PC-3 (cell line): Measurements from ENCODE around the gene POLRMT. TPM values are rescaled to one million over a fixed set of nuclear protein-coding genes. Genes with fewer than 3 reads are reported as not detected.
"Not testable (repeated sequence)": the region's sequence is repeated elsewhere in the genome, so short reads cannot be mapped to it uniquely, and the experiment has no call there.

Experiments used
- ATAC-seq: fragments of 200-7000 bp; cut with Tn5 transposase; 2 replicates; pipeline ENCODE4 v1.9.1; 2020; ENCODE audit warnings: mild to moderate bottlenecking, moderate library complexity
- BruUV-seq: library from RNA; stranded (reverse); fragments of 400-500 nt; replicated peaks from 2 replicates; lab custom pipeline; 2021; lab: Mats Ljungman, UMichigan
- CTCF ChIA-PET: fragments of 300-600 bp; sonication (Branson Sonifier 250); formaldehyde crosslinking; loops from one replicate; lab custom pipeline; 2022; ENCODE audit warnings: antibody characterized with exemption; lab: Charles Lee
- POLR2A ChIA-PET: fragments of 300-600 bp; sonication (Branson Sonifier 250); formaldehyde crosslinking; loops from one replicate; lab custom pipeline; 2022; ENCODE audit warnings: antibody characterized with exemption; ENCODE audit not compliant: unreplicated experiment; lab: Charles Lee
- DNase-seq: peaks from one replicate; pipeline ENCODE4 v3.0.0-alpha.2; 2015
- H2AFZ ChIP-seq: fragments of 300-600 bp; sonication (generic); 2 replicates; pipeline ENCODE4 v1.6.0; 2016; ENCODE audit warnings: antibody characterized with exemption, low read length
- H3F3A ChIP-seq: fragments of 300-600 bp; sonication (generic); one replicate; pipeline ENCODE4 v1.6.0; 2017; ENCODE audit warnings: antibody characterized with exemption, low read length, control low read depth, mild to moderate bottlenecking; ENCODE audit not compliant: unreplicated experiment
- H3K27ac ChIP-seq: fragments of 300-600 bp; sonication (generic); 2 replicates; pipeline ENCODE4 v1.5.1; 2016; ENCODE audit warnings: mild to moderate bottlenecking, low read length
- H3K27me3 ChIP-seq: fragments of 300-600 bp; sonication (generic); 2 replicates; pipeline ENCODE4 v1.6.1; 2016; ENCODE audit warnings: low read length, mixed read lengths
- H3K36me3 ChIP-seq: fragments of 300-600 bp; sonication (generic); 2 replicates; pipeline ENCODE4 v1.6.1; 2016; ENCODE audit warnings: low read depth, mixed run types, low read length, mixed read lengths
- H3K4me1 ChIP-seq: fragments of 300-600 bp; sonication (generic); 2 replicates; pipeline ENCODE4 v1.5.1; 2016; ENCODE audit warnings: low read length; ENCODE audit not compliant: insufficient read depth
- H3K4me2 ChIP-seq: fragments of 300-600 bp; sonication (generic); 2 replicates; pipeline ENCODE4 v1.6.0; 2016; ENCODE audit warnings: low read length
- H3K4me3 ChIP-seq: fragments of 300-600 bp; sonication (generic); 2 replicates; pipeline ENCODE4 v1.5.1; 2016; ENCODE audit warnings: mild to moderate bottlenecking, low read length, mixed read lengths
- H3K79me2 ChIP-seq: fragments of 300-600 bp; sonication (generic); 2 replicates; pipeline ENCODE4 v1.6.1; 2017; ENCODE audit warnings: low read length, mixed read lengths
- H3K9ac ChIP-seq: fragments of 300-600 bp; sonication (generic); 2 replicates; pipeline ENCODE4 v1.6.0; 2016; ENCODE audit warnings: mild to moderate bottlenecking, low read length
- H3K9me2 ChIP-seq: fragments of 300-600 bp; sonication (generic); replicated peaks from 2 replicates; pipeline ENCODE4 v1.6.1; 2016; ENCODE audit warnings: mixed run types, low read length, mixed read lengths
- H3K9me3 ChIP-seq: fragments of 300-600 bp; sonication (generic); 2 replicates; pipeline ENCODE4 v1.6.1; 2016; ENCODE audit warnings: low read length, mixed read lengths
- H4K20me1 ChIP-seq: fragments of 300-600 bp; sonication (generic); 2 replicates; pipeline ENCODE4 v1.6.1; 2016; ENCODE audit warnings: low read length, mixed read lengths
- CTCF ChIP-seq: fragments of 300-600 bp; sonication (generic); conservative IDR thresholded peaks from 2 replicates; pipeline ENCODE4 v1.5.1; 2017; ENCODE audit warnings: antibody characterized with exemption, low read depth, mild to moderate bottlenecking, low read length
- EZH2 ChIP-seq: fragments of 300-600 bp; sonication (generic); IDR thresholded peaks from one replicate; pipeline ENCODE4 v1.6.1; 2017; ENCODE audit warnings: antibody characterized with exemption, mild to moderate bottlenecking, low read length; ENCODE audit not compliant: unreplicated experiment
- EZH2phosphoT487 ChIP-seq: fragments of 300-600 bp; sonication (generic); IDR thresholded peaks from 2 replicates; pipeline ENCODE4 v1.6.1; 2018; ENCODE audit warnings: mild to moderate bottlenecking, antibody characterized with exemption, low read length, borderline replicate concordance
- intact Hi-C: fragments of 100-400 bp; cut with micrococcal nuclease; formaldehyde crosslinking; loops from 2 replicates; pipeline ENCODE4 v1.9.0; 2023
- total RNA-seq: library from RNA; depleted of rRNA; stranded (reverse); fragments of >200 nt; gene quantifications from 2 replicates; pipeline ENCODE4 v1.2.3, GENCODE V29; 2014

Gene POLRMT
- total RNA-seq, 1 experiment from 2014 or later, result 60.5 TPM

- Histone ChIP-seq H3K27me3 (peaks cover 7% of the 10 kb centered on the region; the same call in 1 of the 2 replicates), H3K79me2 (no peaks in the 10 kb centered on the region), H4K20me1 (no peaks in the 10 kb centered on the region), H3K9me2 (no peaks in the 10 kb centered on the region), H3K4me3 (no peak overlapping the region), H3K9me3 (no peaks in the 10 kb centered on the region), H3K36me3 (no peaks in the 10 kb centered on the region; the same call in 1 of the 2 replicates), H3K9ac (no peak overlapping the region), H3K4me2 (no peak overlapping the region), H3F3A (no peaks in the 10 kb centered on the region), H3K4me1 (peaks cover 10% of the 10 kb centered on the region), H2AFZ (no peak overlapping the region), H3K27ac (no peak overlapping the region)
- intact Hi-C loops, result loop anchor here (5.0 kb wide), 1 partner anchor 147 kb away; no protein-coding TSS in a partner anchor
- CTCF ChIA-PET, result no interaction called here
- POLR2A ChIA-PET, result no interaction called here
- BruUV-seq, result no TSS peak
- ATAC-seq (no peak), DNase-seq (no peak)
- no peak for TF ChIP-seq CTCF
- no peak for TF ChIP-seq EZH2
- TF ChIP-seq EZH2phosphoT487, result no peak
Measured at GRCh38 chr19:585551-586110, 47.7 kb downstream of the POLRMT start.

- H3K27me3 ChIP-seq, H3K4me2 ChIP-seq, DNase-seq, H3K79me2 ChIP-seq, POLR2A ChIA-PET, H4K20me1 ChIP-seq, H3K9ac ChIP-seq, H2AFZ ChIP-seq, H3K9me3 ChIP-seq, ATAC-seq, H3K4me3 ChIP-seq, CTCF ChIA-PET, H3K9me2 ChIP-seq, BruUV-seq, H3K27ac ChIP-seq, H3K36me3 ChIP-seq, H3F3A ChIP-seq: not testable (repeated sequence)
- peaks cover 10% of the 10 kb centered on the region for H3K4me1 ChIP-seq
- intact Hi-C loops, result loop anchor here (5.0 kb wide), 1 partner anchor 147 kb away; no protein-coding TSS in a partner anchor
Measured at GRCh38 chr19:585146-585545, 48.2 kb downstream of the POLRMT start.

- no peak overlapping the region for H3K9ac ChIP-seq
- H3K9me3 ChIP-seq, result no peaks in the 10 kb centered on the region
- no peak overlapping the region for H2AFZ ChIP-seq
- H3K27ac ChIP-seq, result no peak overlapping the region
- TF ChIP-seq CTCF (peak; percentile 80), EZH2 (no peak), EZH2phosphoT487 (no peak)
- no peaks in the 10 kb centered on the region for H3F3A ChIP-seq
- peak; percentile 44 for DNase-seq
- CTCF ChIA-PET, result interaction anchor here (0.6 kb wide), 1 partner anchor 150 kb away, joined by 3 read pairs; no protein-coding TSS in a partner anchor
- intact Hi-C loops, result loop anchor here (5.0 kb wide), 1 partner anchor 148 kb away; no protein-coding TSS in a partner anchor
- H3K4me3 ChIP-seq, result no peak overlapping the region
- peak; percentile 61 for ATAC-seq
- H3K36me3 ChIP-seq, result no peaks in the 10 kb centered on the region; the same call in 1 of the 2 replicates
- POLR2A ChIA-PET, result no interaction called here
- peaks cover 7% of the 10 kb centered on the region; the same call in 1 of the 2 replicates for H3K27me3 ChIP-seq
- no peak overlapping the region for H3K4me2 ChIP-seq
- H3K9me2 ChIP-seq, result no peaks in the 10 kb centered on the region
- H3K79me2 ChIP-seq, result peaks cover 11% of the 10 kb centered on the region
- no TSS peak for BruUV-seq
- H3K4me1 ChIP-seq, result peaks cover 10% of the 10 kb centered on the region
- peaks cover 5% of the 10 kb centered on the region; the same call in 1 of the 2 replicates for H4K20me1 ChIP-seq
Measured at GRCh38 chr19:584240-585001, 48.9 kb downstream of the POLRMT start.
